Parathyroid adenoma (tissue), 2 donors: ENCODE results near the gene LAD1.

Experiments
- H2AFZ ChIP-seq: fragments of 300-600 bp; sonication (generic); one replicate; pipeline ENCODE4 v1.7.0; 2017; ENCODE audit warnings: antibody characterized with exemption, mild to moderate bottlenecking
- H3K27ac ChIP-seq: fragments of 300-600 bp; sonication (generic); one replicate; pipeline ENCODE4 v1.7.0; 2017
- H3K27me3 ChIP-seq: fragments of 300-600 bp; sonication (generic); one replicate; pipeline ENCODE4 v1.7.0; 2017; ENCODE audit warnings: low read length; ENCODE audit not compliant: control insufficient read depth, insufficient read depth
- H3K36me3 ChIP-seq: fragments of 300-600 bp; sonication (generic); one replicate; pipeline ENCODE4 v1.7.0; 2017; ENCODE audit warnings: low read length; ENCODE audit not compliant: control insufficient read depth, insufficient read depth
- H3K4me1 ChIP-seq: fragments of 300-600 bp; sonication (generic); one replicate; pipeline ENCODE4 v1.7.0; 2017; ENCODE audit warnings: control low read depth
- H3K4me2 ChIP-seq: fragments of 300-600 bp; sonication (generic); one replicate; pipeline ENCODE4 v1.7.0; 2017; ENCODE audit warnings: low read length
- H3K4me3 ChIP-seq: fragments of 300-600 bp; sonication (generic); one replicate; pipeline ENCODE4 v1.7.0; 2017; ENCODE audit warnings: low read depth, low read length
- H3K79me2 ChIP-seq: fragments of 300-600 bp; sonication (generic); one replicate; pipeline ENCODE4 v1.7.0; 2017; ENCODE audit warnings: control low read depth
- H3K9ac ChIP-seq: fragments of 300-600 bp; sonication (generic); one replicate; pipeline ENCODE4 v1.7.0; 2017; ENCODE audit warnings: mild to moderate bottlenecking
- H3K9me3 ChIP-seq: fragments of 300-600 bp; sonication (generic); one replicate; pipeline ENCODE4 v1.7.0; 2017; ENCODE audit warnings: low read length; ENCODE audit not compliant: control insufficient read depth
- CTCF ChIP-seq: fragments of 300-600 bp; sonication (generic); IDR thresholded peaks from one replicate; pipeline ENCODE4 v1.7.0; 2017; ENCODE audit warnings: antibody characterized with exemption, mild to moderate bottlenecking
- donor health status: primary hyperparathyroidism.

LAD1 gene, protein sequence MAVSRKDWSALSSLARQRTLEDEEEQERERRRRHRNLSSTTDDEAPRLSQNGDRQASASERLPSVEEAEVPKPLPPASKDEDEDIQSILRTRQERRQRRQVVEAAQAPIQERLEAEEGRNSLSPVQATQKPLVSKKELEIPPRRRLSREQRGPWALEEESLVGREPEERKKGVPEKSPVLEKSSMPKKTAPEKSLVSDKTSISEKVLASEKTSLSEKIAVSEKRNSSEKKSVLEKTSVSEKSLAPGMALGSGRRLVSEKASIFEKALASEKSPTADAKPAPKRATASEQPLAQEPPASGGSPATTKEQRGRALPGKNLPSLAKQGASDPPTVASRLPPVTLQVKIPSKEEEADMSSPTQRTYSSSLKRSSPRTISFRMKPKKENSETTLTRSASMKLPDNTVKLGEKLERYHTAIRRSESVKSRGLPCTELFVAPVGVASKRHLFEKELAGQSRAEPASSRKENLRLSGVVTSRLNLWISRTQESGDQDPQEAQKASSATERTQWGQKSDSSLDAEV

DNA sequence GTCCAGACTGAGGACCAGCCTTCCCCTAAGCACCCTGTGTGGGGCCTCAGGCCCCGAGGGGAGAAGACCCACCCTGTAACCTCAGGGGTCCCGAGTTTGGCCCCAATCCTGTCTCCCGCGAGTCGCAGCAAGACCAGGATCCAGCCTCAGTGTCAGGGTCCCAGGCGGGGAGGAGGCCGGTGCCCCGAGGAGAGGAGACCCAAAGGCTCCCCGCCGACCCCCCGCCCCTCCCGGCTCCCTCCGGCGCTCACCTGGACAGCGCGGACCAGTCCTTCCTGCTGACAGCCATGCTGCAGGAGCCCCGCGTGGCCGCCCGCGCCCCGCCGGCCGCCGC is at the start of gene LAD1:
LAD1 (minus strand) TSS at position 307 of the 334 bp plus-strand sequence; CDS start at position 289, 18 bp downstream.
- H3K27me3 ChIP-seq, result no peaks in the 10 kb centered on the region
- H3K4me3 ChIP-seq, result peak within 1 kb of the TSS; percentile 35
- no peaks in the 10 kb centered on the region for H3K36me3 ChIP-seq
- H3K4me1 ChIP-seq, result no peaks in the 10 kb centered on the region
- peak within 1 kb of the TSS; percentile 86 for H3K4me2 ChIP-seq
- H2AFZ ChIP-seq, result peak within 1 kb of the TSS; percentile 79
- H3K27ac ChIP-seq, result no peak within 1 kb of the TSS
- TF ChIP-seq CTCF, result no peak
- H3K9ac ChIP-seq, result no peak within 1 kb of the TSS
- H3K79me2 ChIP-seq, result no peaks in the 10 kb centered on the region
- H3K9me3 ChIP-seq, result no peaks in the 10 kb centered on the region

DNA sequence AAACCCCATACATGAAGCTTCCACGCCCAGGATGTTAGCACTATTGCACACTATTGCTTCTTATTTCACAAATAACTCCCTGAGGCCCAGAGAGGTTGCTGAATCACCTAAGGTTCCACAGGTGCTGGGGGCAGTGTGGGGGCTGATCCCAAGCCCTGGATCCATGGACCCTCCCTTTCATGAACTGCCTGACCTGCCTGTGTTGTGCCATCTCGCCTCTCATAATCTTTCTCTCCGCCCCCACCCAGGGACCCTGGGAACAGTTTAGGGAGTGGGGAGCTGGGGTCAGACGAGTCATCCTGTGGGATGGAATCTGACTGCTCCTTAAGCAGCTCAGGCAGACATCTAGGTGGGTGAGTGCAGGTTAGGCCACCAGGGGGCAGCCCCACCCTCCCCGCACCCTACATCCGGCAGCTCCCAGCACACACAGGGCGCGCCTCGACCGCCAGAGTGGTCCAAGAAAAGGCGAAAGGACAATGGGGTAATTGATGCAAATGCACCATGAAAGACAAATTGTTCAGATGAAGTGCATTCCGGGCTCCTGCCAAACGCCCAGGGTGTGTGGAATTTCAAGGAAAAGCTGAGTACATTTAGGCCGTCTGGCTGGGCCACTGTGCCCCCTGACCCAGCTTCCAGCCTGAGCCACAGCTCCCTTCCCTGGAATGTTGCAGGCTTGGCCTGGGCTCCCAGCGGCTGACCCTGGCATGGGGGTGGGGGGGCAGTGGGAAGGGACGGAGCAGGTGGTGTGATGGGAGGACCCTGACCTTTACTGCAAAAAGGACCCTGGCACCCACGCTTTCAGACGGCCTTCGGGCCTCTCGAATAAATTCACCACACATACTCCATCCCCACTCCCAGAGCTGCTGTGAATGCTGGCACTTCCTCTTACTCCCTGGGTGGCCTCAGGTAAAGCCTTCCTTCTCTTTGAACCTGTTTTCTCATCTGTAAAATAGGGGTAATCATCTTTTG is 49.1 kb upstream of the LAD1 start:
- no peak overlapping the region for H2AFZ ChIP-seq
- H3K27ac ChIP-seq, result no peak overlapping the region
- TF ChIP-seq CTCF, result peak; percentile 65
- H3K9me3 ChIP-seq, result no peaks in the 10 kb centered on the region
- H3K4me1 ChIP-seq, result no peaks in the 10 kb centered on the region
- H3K27me3 ChIP-seq, result no peaks in the 10 kb centered on the region
- H3K4me3 ChIP-seq, result no peak overlapping the region
- H3K9ac ChIP-seq, result no peak overlapping the region
- no peaks in the 10 kb centered on the region for H3K79me2 ChIP-seq
- no peaks in the 10 kb centered on the region for H3K36me3 ChIP-seq
- no peak overlapping the region for H3K4me2 ChIP-seq

DNA sequence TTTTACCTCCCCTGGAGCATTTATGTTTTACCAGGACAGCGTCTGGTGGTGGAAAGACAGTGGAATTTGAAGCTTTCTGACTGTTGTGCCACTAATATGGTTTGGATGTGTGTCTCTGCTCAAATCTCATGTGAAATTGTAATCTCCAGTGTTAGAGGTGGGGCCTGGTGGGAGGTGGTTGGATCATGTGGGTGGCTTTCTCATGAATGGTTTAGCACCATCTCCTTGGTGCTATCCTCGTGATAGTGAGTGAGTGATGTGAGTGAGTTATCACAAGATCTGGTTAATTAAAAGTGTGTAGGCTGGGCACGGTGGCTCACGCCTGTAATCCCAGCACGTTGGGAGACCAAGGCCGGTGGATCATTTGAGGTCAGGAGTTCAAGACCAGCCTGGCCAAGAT is 46.2 kb upstream of the LAD1 start:
- Histone ChIP-seq H3K27ac (no peak overlapping the region), H3K4me3 (no peak overlapping the region), H2AFZ (no peak overlapping the region), H3K9me3 (no peaks in the 10 kb centered on the region), H3K27me3 (no peaks in the 10 kb centered on the region), H3K4me1 (no peaks in the 10 kb centered on the region), H3K79me2 (no peaks in the 10 kb centered on the region), H3K9ac (no peak overlapping the region), H3K4me2 (no peak overlapping the region), H3K36me3 (no peaks in the 10 kb centered on the region)
- no peak for TF ChIP-seq CTCF

DNA sequence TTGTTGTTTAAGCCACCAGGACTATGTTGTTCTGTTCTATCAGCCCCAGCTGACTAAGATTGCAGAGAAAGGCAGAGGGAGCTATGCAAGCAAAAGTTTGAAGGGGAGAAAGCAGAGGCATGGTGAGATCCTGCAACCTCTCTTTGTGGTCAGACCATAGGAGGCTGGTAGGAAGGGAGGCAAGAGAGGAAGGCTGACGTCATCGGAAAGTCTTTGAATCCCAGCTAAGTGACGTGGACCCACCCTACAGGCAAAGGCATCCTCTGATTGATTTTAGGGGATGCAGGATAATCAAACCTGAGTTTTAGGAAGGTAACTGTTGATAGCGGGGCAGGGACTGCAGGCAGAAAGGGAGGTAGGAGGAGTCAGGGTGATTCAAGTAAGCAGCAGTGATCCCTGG is 45.7 kb upstream of the LAD1 start:
- Histone ChIP-seq H3K79me2 (no peaks in the 10 kb centered on the region), H3K9me3 (no peaks in the 10 kb centered on the region), H3K4me1 (no peaks in the 10 kb centered on the region), H3K4me2 (no peak overlapping the region), H3K9ac (no peak overlapping the region), H3K4me3 (no peak overlapping the region), H3K27me3 (no peaks in the 10 kb centered on the region), H3K27ac (no peak overlapping the region), H2AFZ (no peak overlapping the region), H3K36me3 (no peaks in the 10 kb centered on the region)
- TF ChIP-seq CTCF, result no peak
